Endothelial cell (in vitro differentiated cells): ENCODE results near the gene RNF4. TPM values are rescaled to one million over a fixed set of nuclear protein-coding genes. Genes with fewer than 3 reads are reported as not detected.

Experiments
- DNase-seq: peaks from one replicate; pipeline ENCODE4 v3.0.0; 2021; ENCODE audit warnings: low spot score
- H3K27ac Mint-ChIP-seq: one replicate; pipeline ENCODE4 v1.8.0; 2021; ENCODE audit warnings: mixed read lengths, inconsistent platforms; ENCODE audit not compliant: unreplicated experiment
- H3K27me3 Mint-ChIP-seq: one replicate; pipeline ENCODE4 v1.8.0; 2021; ENCODE audit warnings: mild to moderate bottlenecking, moderate library complexity, mixed read lengths, inconsistent platforms; ENCODE audit not compliant: unreplicated experiment
- H3K36me3 Mint-ChIP-seq: one replicate; pipeline ENCODE4 v1.8.0; 2021; ENCODE audit warnings: mild to moderate bottlenecking, low read depth, mixed read lengths, inconsistent platforms; ENCODE audit not compliant: unreplicated experiment
- H3K4me1 Mint-ChIP-seq: one replicate; pipeline ENCODE4 v1.8.0; 2021; ENCODE audit warnings: mild to moderate bottlenecking, mixed read lengths, inconsistent platforms; ENCODE audit not compliant: unreplicated experiment
- H3K4me3 Mint-ChIP-seq: one replicate; pipeline ENCODE4 v1.8.0; 2021; ENCODE audit warnings: mild to moderate bottlenecking, mixed read lengths, inconsistent platforms; ENCODE audit not compliant: unreplicated experiment
- H3K9me3 Mint-ChIP-seq: one replicate; pipeline ENCODE4 v1.8.0; 2021; ENCODE audit warnings: mixed read lengths, inconsistent platforms; ENCODE audit not compliant: unreplicated experiment
- CTCF ChIP-seq: fragments of 200-600 bp; sonication (generic); IDR thresholded peaks from one replicate; pipeline ENCODE4 v1.5.0; 2021; ENCODE audit warnings: antibody characterized with exemption; ENCODE audit not compliant: unreplicated experiment
- long read RNA-seq: library from polyadenylated mRNA; unstranded; transcript quantifications from one replicate; pipeline ENCODE4 v2.0.0, GENCODE V29; 2020; ENCODE audit not compliant: unreplicated experiment
- total RNA-seq: library from RNA; stranded (reverse); fragmentation: NEBNext Ultra II Directional; extraction: Animal tissue kit (Norgen Biotek cat#: 25700); gene quantifications from one replicate; pipeline ENCODE4 v1.2.1, GENCODE V29; 2021; ENCODE audit not compliant: unreplicated experiment

RNF4 gene
- 65.0 TPM for total RNA-seq
- long read RNA-seq, partial matches to known transcripts: 1 of 37 reads
- long read RNA-seq, other reads (novel, unspliced or antisense): 36 of 37 reads

GRCh38 chr4:2468456-2469191 lies at the start of gene RNF4:
TSS of gene RNF4 (plus strand) at chr4:2469106. CDS start at chr4:2490494, 21,388 bp downstream.
- peak within 1 kb of the TSS; percentile 95 for H3K27ac Mint-ChIP-seq
- DNase-seq: peak; percentile 86
- peak within 1 kb of the TSS; percentile 97 for H3K4me3 Mint-ChIP-seq
- peaks cover 10% of the 10 kb centered on the region for H3K36me3 Mint-ChIP-seq
- TF ChIP-seq CTCF: no peak
- H3K27me3 Mint-ChIP-seq: peaks cover 9% of the 10 kb centered on the region
- no peaks in the 10 kb centered on the region for H3K9me3 Mint-ChIP-seq
- H3K4me1 Mint-ChIP-seq: peaks cover 23% of the 10 kb centered on the region

- TF ChIP-seq CTCF: no peak
- H3K27ac Mint-ChIP-seq: peak overlapping the region; percentile 79
Observed at GRCh38 chr4:2419814-2420213, 49.1 kb upstream of the RNF4 start.

GRCh38 chr4:2421928-2422327 lies 47.0 kb upstream of the RNF4 start:
- no peak for DNase-seq
- no peak overlapping the region for H3K4me3 Mint-ChIP-seq
- no peak overlapping the region for H3K27ac Mint-ChIP-seq
- peaks cover 13% of the 10 kb centered on the region for H3K4me1 Mint-ChIP-seq
- H3K36me3 Mint-ChIP-seq: peaks cover 7% of the 10 kb centered on the region
- H3K9me3 Mint-ChIP-seq: no peaks in the 10 kb centered on the region
- TF ChIP-seq CTCF: no peak
- peaks cover 22% of the 10 kb centered on the region for H3K27me3 Mint-ChIP-seq

More at GRCh38 chr4:2419814-2420213, 49.1 kb upstream of the RNF4 start:
- Mint-ChIP-seq H3K9me3 (no peaks in the 10 kb centered on the region), H3K27me3 (peaks cover 24% of the 10 kb centered on the region), H3K4me1 (peaks cover 17% of the 10 kb centered on the region), H3K36me3 (peaks cover 11% of the 10 kb centered on the region), H3K4me3 (peak overlapping the region; percentile 84)
- DNase-seq: no peak

- DNase-seq: no peak
- Mint-ChIP-seq H3K27me3 (peaks cover 22% of the 10 kb centered on the region), H3K4me3 (no peak overlapping the region), H3K27ac (no peak overlapping the region), H3K36me3 (peaks cover 7% of the 10 kb centered on the region), H3K4me1 (peaks cover 13% of the 10 kb centered on the region), H3K9me3 (no peaks in the 10 kb centered on the region)
- no peak for TF ChIP-seq CTCF
Observed at GRCh38 chr4:2423066-2423465, 45.8 kb upstream of the RNF4 start.

GRCh38 chr4:2423695-2424094 lies 45.2 kb upstream of the RNF4 start:
- Mint-ChIP-seq H3K4me3 (no peak overlapping the region), H3K27ac (no peak overlapping the region), H3K4me1 (peaks cover 13% of the 10 kb centered on the region), H3K9me3 (no peaks in the 10 kb centered on the region), H3K36me3 (peaks cover 7% of the 10 kb centered on the region), H3K27me3 (peaks cover 23% of the 10 kb centered on the region)
- DNase-seq: no peak
- no peak for TF ChIP-seq CTCF
